ENCODE measurements around the gene METTL5.

DNA sequence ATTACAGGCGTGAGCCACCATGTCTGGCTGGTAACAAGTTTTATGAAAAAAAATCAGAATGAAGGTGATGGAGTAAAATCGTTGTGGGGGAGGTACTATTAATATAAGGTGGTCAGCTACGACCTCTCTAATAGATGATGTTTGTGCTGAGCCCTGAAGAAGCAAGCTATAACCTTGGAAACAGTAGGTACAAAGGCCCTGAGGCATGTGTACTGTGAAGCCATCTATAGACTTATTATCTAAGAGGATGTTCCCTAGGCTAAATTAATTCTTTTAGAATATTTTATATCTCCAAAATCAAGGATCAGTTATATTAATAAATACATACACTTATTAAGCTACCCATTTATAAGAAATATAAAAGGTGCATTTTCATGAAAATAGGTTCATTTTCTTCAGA, 49.4 kb downstream of the METTL5 start:
- TF ChIP-seq, protein P1, sequence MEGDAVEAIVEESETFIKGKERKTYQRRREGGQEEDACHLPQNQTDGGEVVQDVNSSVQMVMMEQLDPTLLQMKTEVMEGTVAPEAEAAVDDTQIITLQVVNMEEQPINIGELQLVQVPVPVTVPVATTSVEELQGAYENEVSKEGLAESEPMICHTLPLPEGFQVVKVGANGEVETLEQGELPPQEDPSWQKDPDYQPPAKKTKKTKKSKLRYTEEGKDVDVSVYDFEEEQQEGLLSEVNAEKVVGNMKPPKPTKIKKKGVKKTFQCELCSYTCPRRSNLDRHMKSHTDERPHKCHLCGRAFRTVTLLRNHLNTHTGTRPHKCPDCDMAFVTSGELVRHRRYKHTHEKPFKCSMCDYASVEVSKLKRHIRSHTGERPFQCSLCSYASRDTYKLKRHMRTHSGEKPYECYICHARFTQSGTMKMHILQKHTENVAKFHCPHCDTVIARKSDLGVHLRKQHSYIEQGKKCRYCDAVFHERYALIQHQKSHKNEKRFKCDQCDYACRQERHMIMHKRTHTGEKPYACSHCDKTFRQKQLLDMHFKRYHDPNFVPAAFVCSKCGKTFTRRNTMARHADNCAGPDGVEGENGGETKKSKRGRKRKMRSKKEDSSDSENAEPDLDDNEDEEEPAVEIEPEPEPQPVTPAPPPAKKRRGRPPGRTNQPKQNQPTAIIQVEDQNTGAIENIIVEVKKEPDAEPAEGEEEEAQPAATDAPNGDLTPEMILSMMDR (IDR thresholded peaks at IDR 0.05; ENCODE audit: poor library complexity), result no peak
- no peak for TF ChIP-seq EZH2 (IDR thresholded peaks at IDR 0.05; ENCODE audit: borderline replicate concordance)
